GM23338 (cell line): ENCODE results near the gene NLRC5. TPM values are rescaled to one million over a fixed set of nuclear protein-coding genes. Genes with fewer than 3 reads are reported as not detected.

ENCODE experiments used
- ATAC-seq: fragments of 200-7000 bp; cut with Tn5 transposase; 3 replicates; pipeline ENCODE4 v1.9.1; 2020
- DNase-seq: peaks from one replicate; pipeline ENCODE4 v3.0.0-alpha.2; 2015; ENCODE audit warnings: low spot score
- H2AFZ ChIP-seq: fragments of 200-600 bp; sonication (generic); 2 replicates; pipeline ENCODE4 v1.8.0; 2016; ENCODE audit warnings: antibody characterized with exemption, mild to moderate bottlenecking, moderate library complexity
- H3F3A ChIP-seq: fragments of 200-600 bp; sonication (generic); replicated peaks from 2 replicates; pipeline ENCODE4 v1.8.0; 2017; ENCODE audit warnings: antibody characterized with exemption, mixed run types, low read depth
- H3K27ac ChIP-seq: fragments of 200-600 bp; sonication (generic); 2 replicates; pipeline ENCODE4 v1.6.1; 2016; ENCODE audit warnings: low read depth
- H3K27me3 ChIP-seq: fragments of 200-600 bp; sonication (generic); 2 replicates; pipeline ENCODE4 v1.8.0; 2016; ENCODE audit warnings: mild to moderate bottlenecking, mixed run types, moderate library complexity; ENCODE audit not compliant: insufficient read depth
- H3K36me3 ChIP-seq: fragments of 200-600 bp; sonication (generic); 2 replicates; pipeline ENCODE4 v1.8.0; 2016; ENCODE audit warnings: mild to moderate bottlenecking; ENCODE audit not compliant: insufficient read depth
- H3K4me1 ChIP-seq: fragments of 200-600 bp; sonication (generic); 2 replicates; pipeline ENCODE4 v1.8.0; 2016; ENCODE audit warnings: mild to moderate bottlenecking, moderate library complexity; ENCODE audit not compliant: insufficient read depth
- H3K4me2 ChIP-seq: fragments of 200-600 bp; sonication (generic); 2 replicates; pipeline ENCODE4 v1.7.1; 2017; ENCODE audit warnings: mixed run types
- H3K4me3 ChIP-seq: fragments of 200-600 bp; sonication (generic); 2 replicates; pipeline ENCODE4 v1.6.1; 2016; ENCODE audit warnings: mixed run types
- H3K79me2 ChIP-seq: fragments of 200-600 bp; sonication (generic); replicated peaks from 2 replicates; pipeline ENCODE4 v1.8.0; 2017; ENCODE audit warnings: mild to moderate bottlenecking; ENCODE audit not compliant: insufficient read depth
- H3K9me2 ChIP-seq: fragments of 200-600 bp; sonication (generic); 2 replicates; pipeline ENCODE4 v1.8.0; 2017; ENCODE audit not compliant: insufficient read depth
- H4K20me1 ChIP-seq: fragments of 200-600 bp; sonication (generic); replicated peaks from 2 replicates; pipeline ENCODE4 v1.8.0; 2017; ENCODE audit warnings: mild to moderate bottlenecking; ENCODE audit not compliant: insufficient read depth
- H3K27ac Mint-ChIP-seq: 2 replicates; pipeline ENCODE4 v1.8.0; 2020; ENCODE audit warnings: inconsistent platforms, mild to moderate bottlenecking, moderate library complexity, mixed read lengths
- H3K27me3 Mint-ChIP-seq: 3 replicates; pipeline ENCODE4 v1.8.0; 2022; ENCODE audit warnings: low read depth, mild to moderate bottlenecking, moderate library complexity, mixed read lengths, inconsistent platforms; ENCODE audit not compliant: insufficient read depth, poor library complexity
- H3K36me3 Mint-ChIP-seq: 3 replicates; pipeline ENCODE4 v1.8.0; 2021; ENCODE audit warnings: low read depth, mild to moderate bottlenecking, inconsistent platforms, moderate library complexity, mixed read lengths
- H3K4me1 Mint-ChIP-seq: 3 replicates; pipeline ENCODE4 v1.8.0; 2020; ENCODE audit warnings: mild to moderate bottlenecking, inconsistent platforms, mixed read lengths
- H3K4me3 Mint-ChIP-seq: 3 replicates; pipeline ENCODE4 v1.8.0; 2021; ENCODE audit warnings: moderate library complexity, mild to moderate bottlenecking, inconsistent platforms, mixed read lengths
- H3K9me3 Mint-ChIP-seq: 3 replicates; pipeline ENCODE4 v1.8.0; 2020; ENCODE audit warnings: moderate library complexity, mild to moderate bottlenecking, inconsistent platforms, mixed read lengths
- CREB1 ChIP-seq: fragments of 250-450 bp; sonication (Bioruptor Pico); IDR thresholded peaks from 2 replicates; pipeline ENCODE4 v1.5.0; 2020; ENCODE audit warnings: low read depth, mild to moderate bottlenecking, moderate library complexity
- EZH2 ChIP-seq: fragments of 200-600 bp; sonication (generic); IDR thresholded peaks from one replicate; pipeline ENCODE4 v1.8.0; 2017; ENCODE audit warnings: antibody characterized with exemption, mild to moderate bottlenecking, low read depth; ENCODE audit not compliant: unreplicated experiment
- EZH2phosphoT487 ChIP-seq: fragments of 200-600 bp; sonication (generic); IDR thresholded peaks from one replicate; pipeline ENCODE4 v1.8.1; 2018; ENCODE audit warnings: antibody characterized with exemption; ENCODE audit not compliant: unreplicated experiment
- JUNB ChIP-seq: IDR thresholded peaks from one replicate; pipeline ENCODE4 v1.6.1; 2016; ENCODE audit warnings: antibody characterized with exemption; ENCODE audit not compliant: unreplicated experiment
- STAT1 ChIP-seq: IDR thresholded peaks from one replicate; pipeline ENCODE4 v1.6.1; 2016; ENCODE audit warnings: antibody characterized with exemption; ENCODE audit not compliant: unreplicated experiment
- ZNF114 ChIP-seq: fragments of 250-450 bp; sonication (Bioruptor Pico); IDR thresholded peaks from 2 replicates; pipeline ENCODE4 v1.5.0; 2020; ENCODE audit warnings: mild to moderate bottlenecking, moderate library complexity
- ZNF331 ChIP-seq: fragments of 250-450 bp; sonication (Bioruptor Pico); IDR thresholded peaks from 2 replicates; pipeline ENCODE4 v1.5.0; 2020; ENCODE audit warnings: low read depth, mild to moderate bottlenecking, moderate library complexity
- polyA plus RNA-seq: library from polyadenylated mRNA; unstranded; fragments of >200 nt; fragmentation: Nextera tagmentation; extraction: Ambion mirVana; gene quantifications from 2 replicates; pipeline ENCODE4 v1.2.1, GENCODE V29; 2016
- total RNA-seq: library from RNA; depleted of rRNA; stranded (reverse); fragments of >200 nt; shearing (Covaris generic); gene quantifications from 2 replicates; pipeline ENCODE4 v1.2.3, GENCODE V29; 2014
- TF ChIP-seq, protein P1 (sequence below), 2 experiments: fragments of 200-600 bp in 1 of 2; sonication (generic) in 1 of 2; conservative IDR thresholded peaks; 2 replicates each; pipeline versions ENCODE4 v1.5.1 to v1.6.1; 2016 to 2017; ENCODE audit warnings: antibody characterized with exemption in 2 of 2, low read depth in 2 of 2, mild to moderate bottlenecking in 2 of 2, moderate library complexity in 1 of 2
- TF ChIP-seq, protein P2 (sequence below): fragments of 250-450 bp; sonication (Bioruptor Pico); IDR thresholded peaks from 2 replicates; pipeline ENCODE4 v1.5.0; 2020; ENCODE audit warnings: mild to moderate bottlenecking, moderate library complexity
- TF ChIP-seq, protein P3 (sequence below): IDR thresholded peaks from 2 replicates; pipeline ENCODE4 v1.6.1; 2016; ENCODE audit warnings: antibody characterized with exemption

Gene NLRC5
- total and polyA plus RNA-seq, 2 experiments from 2014 or later = 2.3 to 3.9 TPM

DNA sequence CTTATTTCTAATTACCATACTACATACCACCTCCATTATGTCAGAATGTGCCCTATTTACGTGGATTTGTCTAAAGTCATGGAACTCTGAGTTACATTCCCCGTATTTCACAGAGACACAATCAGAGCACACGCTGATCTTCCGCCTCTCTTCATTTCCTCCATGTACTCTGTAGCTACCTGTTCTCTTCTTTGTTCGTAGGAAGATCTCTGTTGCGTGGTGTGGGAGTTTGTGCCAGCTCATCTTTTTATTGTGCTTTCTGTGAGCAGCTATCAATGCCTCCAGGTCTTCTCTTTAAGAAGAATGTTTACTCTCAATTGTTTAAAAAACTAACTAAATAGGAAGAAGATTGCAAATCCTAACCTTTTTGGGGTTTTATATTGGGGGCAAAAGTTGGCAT is 26.9 kb downstream of the NLRC5 start (continued):
- TF ChIP-seq EZH2 (no peak), JUNB (no peak), ZNF331 (CRISPR knock-in tag) (no peak), ZNF114 (CRISPR knock-in tag) (no peak)
- TF ChIP-seq, protein P1, sequence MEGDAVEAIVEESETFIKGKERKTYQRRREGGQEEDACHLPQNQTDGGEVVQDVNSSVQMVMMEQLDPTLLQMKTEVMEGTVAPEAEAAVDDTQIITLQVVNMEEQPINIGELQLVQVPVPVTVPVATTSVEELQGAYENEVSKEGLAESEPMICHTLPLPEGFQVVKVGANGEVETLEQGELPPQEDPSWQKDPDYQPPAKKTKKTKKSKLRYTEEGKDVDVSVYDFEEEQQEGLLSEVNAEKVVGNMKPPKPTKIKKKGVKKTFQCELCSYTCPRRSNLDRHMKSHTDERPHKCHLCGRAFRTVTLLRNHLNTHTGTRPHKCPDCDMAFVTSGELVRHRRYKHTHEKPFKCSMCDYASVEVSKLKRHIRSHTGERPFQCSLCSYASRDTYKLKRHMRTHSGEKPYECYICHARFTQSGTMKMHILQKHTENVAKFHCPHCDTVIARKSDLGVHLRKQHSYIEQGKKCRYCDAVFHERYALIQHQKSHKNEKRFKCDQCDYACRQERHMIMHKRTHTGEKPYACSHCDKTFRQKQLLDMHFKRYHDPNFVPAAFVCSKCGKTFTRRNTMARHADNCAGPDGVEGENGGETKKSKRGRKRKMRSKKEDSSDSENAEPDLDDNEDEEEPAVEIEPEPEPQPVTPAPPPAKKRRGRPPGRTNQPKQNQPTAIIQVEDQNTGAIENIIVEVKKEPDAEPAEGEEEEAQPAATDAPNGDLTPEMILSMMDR (conservative IDR thresholded peaks at IDR 0.05; ENCODE audit: low read depth in 2 of 2) = no peak

DNA sequence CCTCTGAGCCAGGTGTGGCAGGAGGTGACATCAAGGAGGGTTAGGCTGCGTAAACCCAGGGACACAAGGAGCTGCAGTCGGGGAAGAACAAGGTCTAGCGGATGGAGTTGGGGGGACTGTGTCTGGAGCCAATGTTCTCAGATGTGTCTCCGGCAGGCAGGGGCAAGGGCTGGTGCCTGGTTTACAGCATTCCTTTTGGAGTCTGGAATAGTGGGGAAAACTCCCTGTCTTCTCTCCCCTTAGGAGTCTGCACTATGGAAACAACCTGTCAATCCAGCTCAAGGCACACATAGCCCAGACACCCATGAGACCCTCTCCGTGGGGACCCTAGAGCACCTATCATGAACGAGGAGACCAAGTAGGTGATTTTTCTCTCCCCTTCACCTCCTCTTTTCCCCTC is 27.5 kb downstream of the NLRC5 start:
- no peaks in the 10 kb centered on the region for H3K36me3 Mint-ChIP-seq
- TF ChIP-seq ZNF114 (CRISPR knock-in tag) (no peak), ZNF331 (CRISPR knock-in tag) (no peak), STAT1 (no peak), CREB1 (CRISPR knock-in tag) (no peak), EZH2phosphoT487 (no peak)
- TF ChIP-seq, protein P2, sequence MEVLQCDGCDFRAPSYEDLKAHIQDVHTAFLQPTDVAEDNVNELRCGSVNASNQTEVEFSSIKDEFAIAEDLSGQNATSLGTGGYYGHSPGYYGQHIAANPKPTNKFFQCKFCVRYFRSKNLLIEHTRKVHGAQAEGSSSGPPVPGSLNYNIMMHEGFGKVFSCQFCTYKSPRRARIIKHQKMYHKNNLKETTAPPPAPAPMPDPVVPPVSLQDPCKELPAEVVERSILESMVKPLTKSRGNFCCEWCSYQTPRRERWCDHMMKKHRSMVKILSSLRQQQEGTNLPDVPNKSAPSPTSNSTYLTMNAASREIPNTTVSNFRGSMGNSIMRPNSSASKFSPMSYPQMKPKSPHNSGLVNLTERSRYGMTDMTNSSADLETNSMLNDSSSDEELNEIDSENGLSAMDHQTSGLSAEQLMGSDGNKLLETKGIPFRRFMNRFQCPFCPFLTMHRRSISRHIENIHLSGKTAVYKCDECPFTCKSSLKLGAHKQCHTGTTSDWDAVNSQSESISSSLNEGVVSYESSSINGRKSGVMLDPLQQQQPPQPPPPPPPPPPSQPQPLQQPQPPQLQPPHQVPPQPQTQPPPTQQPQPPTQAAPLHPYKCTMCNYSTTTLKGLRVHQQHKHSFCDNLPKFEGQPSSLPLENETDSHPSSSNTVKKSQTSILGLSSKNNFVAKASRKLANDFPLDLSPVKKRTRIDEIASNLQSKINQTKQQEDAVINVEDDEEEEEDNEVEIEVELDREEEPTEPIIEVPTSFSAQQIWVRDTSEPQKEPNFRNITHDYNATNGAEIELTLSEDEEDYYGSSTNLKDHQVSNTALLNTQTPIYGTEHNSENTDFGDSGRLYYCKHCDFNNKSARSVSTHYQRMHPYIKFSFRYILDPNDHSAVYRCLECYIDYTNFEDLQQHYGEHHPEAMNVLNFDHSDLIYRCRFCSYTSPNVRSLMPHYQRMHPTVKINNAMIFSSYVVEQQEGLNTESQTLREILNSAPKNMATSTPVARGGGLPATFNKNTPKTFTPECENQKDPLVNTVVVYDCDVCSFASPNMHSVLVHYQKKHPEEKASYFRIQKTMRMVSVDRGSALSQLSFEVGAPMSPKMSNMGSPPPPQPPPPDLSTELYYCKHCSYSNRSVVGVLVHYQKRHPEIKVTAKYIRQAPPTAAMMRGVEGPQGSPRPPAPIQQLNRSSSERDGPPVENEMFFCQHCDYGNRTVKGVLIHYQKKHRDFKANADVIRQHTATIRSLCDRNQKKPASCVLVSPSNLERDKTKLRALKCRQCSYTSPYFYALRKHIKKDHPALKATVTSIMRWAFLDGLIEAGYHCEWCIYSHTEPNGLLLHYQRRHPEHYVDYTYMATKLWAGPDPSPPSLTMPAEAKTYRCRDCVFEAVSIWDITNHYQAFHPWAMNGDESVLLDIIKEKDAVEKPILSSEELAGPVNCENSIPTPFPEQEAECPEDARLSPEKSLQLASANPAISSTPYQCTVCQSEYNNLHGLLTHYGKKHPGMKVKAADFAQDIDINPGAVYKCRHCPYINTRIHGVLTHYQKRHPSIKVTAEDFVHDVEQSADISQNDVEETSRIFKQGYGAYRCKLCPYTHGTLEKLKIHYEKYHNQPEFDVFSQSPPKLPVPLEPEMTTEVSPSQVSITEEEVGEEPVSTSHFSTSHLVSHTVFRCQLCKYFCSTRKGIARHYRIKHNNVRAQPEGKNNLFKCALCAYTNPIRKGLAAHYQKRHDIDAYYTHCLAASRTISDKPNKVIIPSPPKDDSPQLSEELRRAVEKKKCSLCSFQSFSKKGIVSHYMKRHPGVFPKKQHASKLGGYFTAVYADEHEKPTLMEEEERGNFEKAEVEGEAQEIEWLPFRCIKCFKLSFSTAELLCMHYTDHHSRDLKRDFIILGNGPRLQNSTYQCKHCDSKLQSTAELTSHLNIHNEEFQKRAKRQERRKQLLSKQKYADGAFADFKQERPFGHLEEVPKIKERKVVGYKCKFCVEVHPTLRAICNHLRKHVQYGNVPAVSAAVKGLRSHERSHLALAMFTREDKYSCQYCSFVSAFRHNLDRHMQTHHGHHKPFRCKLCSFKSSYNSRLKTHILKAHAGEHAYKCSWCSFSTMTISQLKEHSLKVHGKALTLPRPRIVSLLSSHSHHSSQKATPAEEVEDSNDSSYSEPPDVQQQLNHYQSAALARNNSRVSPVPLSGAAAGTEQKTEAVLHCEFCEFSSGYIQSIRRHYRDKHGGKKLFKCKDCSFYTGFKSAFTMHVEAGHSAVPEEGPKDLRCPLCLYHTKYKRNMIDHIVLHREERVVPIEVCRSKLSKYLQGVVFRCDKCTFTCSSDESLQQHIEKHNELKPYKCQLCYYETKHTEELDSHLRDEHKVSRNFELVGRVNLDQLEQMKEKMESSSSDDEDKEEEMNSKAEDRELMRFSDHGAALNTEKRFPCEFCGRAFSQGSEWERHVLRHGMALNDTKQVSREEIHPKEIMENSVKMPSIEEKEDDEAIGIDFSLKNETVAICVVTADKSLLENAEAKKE (CRISPR knock-in tag) = no peak
- TF ChIP-seq, protein P3, sequence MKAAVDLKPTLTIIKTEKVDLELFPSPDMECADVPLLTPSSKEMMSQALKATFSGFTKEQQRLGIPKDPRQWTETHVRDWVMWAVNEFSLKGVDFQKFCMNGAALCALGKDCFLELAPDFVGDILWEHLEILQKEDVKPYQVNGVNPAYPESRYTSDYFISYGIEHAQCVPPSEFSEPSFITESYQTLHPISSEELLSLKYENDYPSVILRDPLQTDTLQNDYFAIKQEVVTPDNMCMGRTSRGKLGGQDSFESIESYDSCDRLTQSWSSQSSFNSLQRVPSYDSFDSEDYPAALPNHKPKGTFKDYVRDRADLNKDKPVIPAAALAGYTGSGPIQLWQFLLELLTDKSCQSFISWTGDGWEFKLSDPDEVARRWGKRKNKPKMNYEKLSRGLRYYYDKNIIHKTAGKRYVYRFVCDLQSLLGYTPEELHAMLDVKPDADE = no peak
- TF ChIP-seq, protein P1 (conservative IDR thresholded peaks at IDR 0.05; ENCODE audit: low read depth in 2 of 2) = no peak
- Histone ChIP-seq H3K27me3 (no peaks in the 10 kb centered on the region), H3K79me2 (no peaks in the 10 kb centered on the region), H3K4me2 (no peak overlapping the region), H3K4me1 (peaks cover 4% of the 10 kb centered on the region; the same call in 1 of the 2 replicates), H3K9me2 (no peaks in the 10 kb centered on the region), H3K4me3 (no peak overlapping the region), H3K27ac (no peak overlapping the region), H3F3A (no peaks in the 10 kb centered on the region), H3K36me3 (no peaks in the 10 kb centered on the region), H4K20me1 (no peaks in the 10 kb centered on the region), H2AFZ (no peak overlapping the region)
- H3K9me3 Mint-ChIP-seq = no peaks in the 10 kb centered on the region
- H3K27me3 Mint-ChIP-seq = peaks cover 2% of the 10 kb centered on the region
- H3K4me1 Mint-ChIP-seq = peaks cover 10% of the 10 kb centered on the region
- H3K27ac Mint-ChIP-seq = no peak overlapping the region
- ATAC-seq (no peak), DNase-seq (no peak)
- H3K4me3 Mint-ChIP-seq = no peak overlapping the region
